ENCODE results near the gene BEGAIN. TPM values are rescaled to one million over a fixed set of nuclear protein-coding genes. Genes with fewer than 3 reads are reported as not detected.

BEGAIN gene
- total and polyA plus RNA-seq, 9 of the 15 experiments (the other 6 are each of a cell fraction or from before 2014, with no cell fraction given): 0.07 to 0.68 (median 0.55) TPM; not detected in 3

GRCh38 chr14:100568164-100568997 lies 18.8 kb downstream of the BEGAIN start:
- Histone ChIP-seq H3K27me3 (ENCODE audit: control insufficient read depth in 2 of 2, insufficient read depth in 2 of 2, low read length in 2 of 2) (peaks cover 4 to 44% of the 10 kb centered on the region in 2 experiments; a peak in 3 of 5 replicates), H3K36me3 (ENCODE audit: control insufficient read depth, insufficient read depth, low read length) (no peaks in the 10 kb centered on the region), H3K9me1 (ENCODE audit: control insufficient read depth, insufficient read depth, low read length) (no peaks in the 10 kb centered on the region), H3K4me3 (no peak overlapping the region), H3K79me2 (ENCODE audit: control insufficient read depth, insufficient read depth, low read length) (no peaks in the 10 kb centered on the region), H4K20me1 (replicated peaks; ENCODE audit: control insufficient read depth, insufficient read depth, low read length) (peaks cover 11% of the 10 kb centered on the region), H3K9ac (ENCODE audit: insufficient read depth in 1 of 2, low read depth in 2 of 2, low read length in 2 of 2) (no peak overlapping the region), H3K27ac (ENCODE audit: extremely low read depth, low read depth, low read length) (no peak overlapping the region), H3K4me2 (ENCODE audit: insufficient read depth, low read length) (no peak overlapping the region), H3K4me1 (replicated peaks in 1 of 2; ENCODE audit: control insufficient read depth in 2 of 2, insufficient read depth in 2 of 2, low read length in 2 of 2) (peaks cover 0 to 33% of the 10 kb centered on the region in 2 experiments; a peak in 2 of 5 replicates), H2AFZ (ENCODE audit: low read depth, low read length) (no peak overlapping the region), H3K9me3 (replicated peaks; ENCODE audit: control insufficient read depth, insufficient read depth, low read depth, low read length) (no peaks in the 10 kb centered on the region)
- no peak for FAIRE-seq
- in situ Hi-C loops (cut with MboI): no loop called here
- DNase-seq (ENCODE audit: extremely low read depth in 1 of 4, low spot score in 3 of 4): peak in 1 of 4 experiments; percentile 17
- POLR2A ChIA-PET: no interaction called here
- intact Hi-C loops (cut with micrococcal nuclease): no loop called here
- CTCF ChIA-PET (ENCODE audit: low intra/inter-chr PET ratio): no interaction called here
- 0 out of 2 replicates have a peak, but pooled peaks have one; percentile 27 for TF ChIP-seq VEZF1 (CRISPR knock-in tag; IDR thresholded peaks at IDR 0.05)
- no peak for TF ChIP-seq PTBP1 (IDR thresholded peaks at IDR 0.05; ENCODE audit: low read depth, low read length)
- 0% methylated on average over 5 of the region's 100 CpGs for WGBS (ENCODE audit: insufficient coverage, low coverage, missing lambda C conversion rate)
- BruUV-seq (replicated peaks): no TSS peak
- ATAC-seq: no peak

GRCh38 chr14:100567877-100568163 lies 19.4 kb downstream of the BEGAIN start:
- no peak overlapping the region for H3K4me2 ChIP-seq (ENCODE audit: insufficient read depth, low read length)
- H3K4me3 ChIP-seq: no peak overlapping the region
- H4K20me1 ChIP-seq (replicated peaks; ENCODE audit: control insufficient read depth, insufficient read depth, low read length): peaks cover 12% of the 10 kb centered on the region
- 14% methylated on average over 11 of the region's 42 CpGs for WGBS (ENCODE audit: insufficient coverage, low coverage, missing lambda C conversion rate)
- H3K9ac ChIP-seq (ENCODE audit: insufficient read depth in 1 of 2, low read depth in 2 of 2, low read length in 2 of 2): no peak overlapping the region
- no TSS peak for BruUV-seq (replicated peaks)
- DNase-seq (ENCODE audit: extremely low read depth in 1 of 4, low spot score in 3 of 4) (no peak), ATAC-seq (no peak), FAIRE-seq (no peak)
- H3K9me3 ChIP-seq (replicated peaks; ENCODE audit: control insufficient read depth, insufficient read depth, low read depth, low read length): no peaks in the 10 kb centered on the region
- peaks cover 9 to 44% of the 10 kb centered on the region in 2 experiments; a peak in 4 of 5 replicates for H3K27me3 ChIP-seq (ENCODE audit: control insufficient read depth in 2 of 2, insufficient read depth in 2 of 2, low read length in 2 of 2)
- no peak overlapping the region for H3K27ac ChIP-seq (ENCODE audit: extremely low read depth, low read depth, low read length)
- ChIA-PET POLR2A (interaction anchor here (0.6 kb wide), 1 partner anchor 8 kb away, joined by 3 read pairs; no protein-coding TSS in a partner anchor), CTCF (ENCODE audit: low intra/inter-chr PET ratio) (no interaction called here)
- no peaks in the 10 kb centered on the region for H3K9me1 ChIP-seq (ENCODE audit: control insufficient read depth, insufficient read depth, low read length)
- no peaks in the 10 kb centered on the region for H3K79me2 ChIP-seq (ENCODE audit: control insufficient read depth, insufficient read depth, low read length)
- in situ Hi-C loops (cut with MboI) (no loop called here), intact Hi-C loops (cut with micrococcal nuclease) (no loop called here)
- H2AFZ ChIP-seq (ENCODE audit: low read depth, low read length): no peak overlapping the region
- H3K36me3 ChIP-seq (ENCODE audit: control insufficient read depth, insufficient read depth, low read length): no peaks in the 10 kb centered on the region
- H3K4me1 ChIP-seq (replicated peaks in 1 of 2; ENCODE audit: control insufficient read depth in 2 of 2, insufficient read depth in 2 of 2, low read length in 2 of 2): peaks cover 0 to 31% of the 10 kb centered on the region in 2 experiments; a peak in 2 of 5 replicates
- no peak for TF ChIP-seq MXI1 (IDR thresholded peaks at IDR 0.05; ENCODE audit: low read depth, low read length)
- no peak for TF ChIP-seq C11orf30 (IDR thresholded peaks at IDR 0.05; ENCODE audit: low read depth)
- TF ChIP-seq POLR3A (IDR thresholded peaks at IDR 0.05; ENCODE audit: borderline replicate concordance, extremely low read depth, insufficient read depth, insufficient read length): no peak
- no peak for TF ChIP-seq ZNF830 (CRISPR knock-in tag; IDR thresholded peaks at IDR 0.05)
- TF ChIP-seq ARID4B (CRISPR knock-in tag; IDR thresholded peaks at IDR 0.05): no peak

All from K562 (cell line).